MV-4-11 (cell line): ENCODE results near the gene CKAP4.

Experiments
- DNase-seq: peaks from one replicate; lab custom pipeline; 2025; lab: John Stamatoyannopoulos, UW

The CKAP4 gene

DNA sequence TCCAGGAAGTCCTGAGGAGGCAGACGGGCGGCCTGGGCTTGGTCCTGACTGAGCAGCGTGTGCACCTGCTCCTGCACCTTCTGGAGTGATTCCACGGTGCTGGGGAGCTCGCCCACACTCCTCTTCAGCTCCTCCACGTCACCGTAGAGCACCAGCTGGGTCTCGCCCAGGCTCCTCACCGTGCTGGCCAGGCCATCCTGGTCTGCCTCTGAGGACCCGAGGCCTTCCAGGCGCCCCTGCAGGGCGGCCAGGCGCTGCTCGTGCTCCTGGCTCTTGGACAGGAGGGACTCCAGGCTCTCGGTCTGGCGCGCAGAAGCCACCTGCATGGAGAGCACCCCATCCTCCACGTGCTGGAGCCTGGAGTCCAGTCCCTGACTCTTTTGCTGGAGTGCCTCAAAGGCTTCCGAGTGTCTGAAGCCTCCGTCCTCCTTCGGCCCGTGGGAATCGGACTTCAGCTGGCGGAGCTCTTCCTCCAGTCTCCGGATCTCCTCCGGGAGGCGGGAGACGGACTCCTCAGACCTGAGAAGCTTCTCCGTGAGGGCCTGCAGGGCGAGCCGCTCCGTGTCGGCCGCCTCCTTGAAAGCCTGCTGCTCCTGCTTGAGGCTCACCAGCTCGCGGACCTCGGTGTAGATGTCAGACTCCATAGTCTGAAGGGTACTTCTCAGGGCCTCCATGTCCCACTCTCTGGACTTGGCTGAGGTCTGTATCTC is 8.4 kb downstream of the CKAP4 start:
- no peak for DNase-seq

- DNase-seq: no peak
These were observed 9.7 kb downstream of the CKAP4 start for GRCh38 chr12:106238146-106238545.

- DNase-seq: no peak
These were observed 12.1 kb downstream of the CKAP4 start for GRCh38 chr12:106235770-106236169.

DNA sequence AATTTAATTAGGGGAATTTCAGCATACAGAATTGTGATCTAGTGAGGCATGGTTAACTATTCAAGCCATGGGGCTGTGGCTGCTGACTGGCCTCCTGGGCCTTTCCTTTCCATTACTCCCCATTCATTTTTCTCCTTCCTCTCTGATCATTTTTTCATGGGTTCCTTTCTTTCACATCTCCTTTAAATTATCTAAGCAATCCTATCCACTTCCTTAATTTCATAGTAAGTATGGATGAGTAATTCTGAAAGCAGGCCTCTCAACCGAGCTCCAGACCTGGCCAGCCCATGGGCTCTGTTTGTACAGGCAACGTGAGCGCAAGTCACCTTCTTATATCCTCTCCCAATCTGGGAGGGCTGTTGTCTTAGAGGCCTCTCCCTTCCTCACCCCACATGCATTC is 13.4 kb downstream of the CKAP4 start:
- DNase-seq: peak; percentile 86

DNA sequence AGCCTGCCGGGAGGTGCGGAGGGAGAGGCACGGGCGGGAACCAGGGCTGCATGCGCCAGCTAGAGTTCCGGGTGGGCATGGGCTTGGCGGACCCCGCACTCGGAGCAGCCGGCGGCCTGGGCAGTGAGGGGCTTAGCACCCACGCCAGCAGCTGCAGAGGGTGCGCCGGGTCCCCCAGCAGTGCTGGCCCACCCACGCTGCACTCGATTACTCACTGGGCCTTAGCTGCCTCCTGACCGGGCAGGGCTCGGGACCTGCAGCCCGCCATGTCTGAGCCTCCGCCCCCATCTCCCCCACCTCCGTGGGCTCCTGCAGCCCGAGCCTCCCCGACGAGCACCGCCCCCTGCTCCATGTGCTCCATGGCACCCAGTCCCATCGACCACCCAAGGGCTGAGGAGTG is 14.8 kb downstream of the CKAP4 start:
- no peak for DNase-seq

- DNase-seq: no peak
These were observed 18.7 kb downstream of the CKAP4 start for GRCh38 chr12:106229036-106229591.

- no peak for DNase-seq
These were observed 19.5 kb downstream of the CKAP4 start for GRCh38 chr12:106228320-106228710.

DNA sequence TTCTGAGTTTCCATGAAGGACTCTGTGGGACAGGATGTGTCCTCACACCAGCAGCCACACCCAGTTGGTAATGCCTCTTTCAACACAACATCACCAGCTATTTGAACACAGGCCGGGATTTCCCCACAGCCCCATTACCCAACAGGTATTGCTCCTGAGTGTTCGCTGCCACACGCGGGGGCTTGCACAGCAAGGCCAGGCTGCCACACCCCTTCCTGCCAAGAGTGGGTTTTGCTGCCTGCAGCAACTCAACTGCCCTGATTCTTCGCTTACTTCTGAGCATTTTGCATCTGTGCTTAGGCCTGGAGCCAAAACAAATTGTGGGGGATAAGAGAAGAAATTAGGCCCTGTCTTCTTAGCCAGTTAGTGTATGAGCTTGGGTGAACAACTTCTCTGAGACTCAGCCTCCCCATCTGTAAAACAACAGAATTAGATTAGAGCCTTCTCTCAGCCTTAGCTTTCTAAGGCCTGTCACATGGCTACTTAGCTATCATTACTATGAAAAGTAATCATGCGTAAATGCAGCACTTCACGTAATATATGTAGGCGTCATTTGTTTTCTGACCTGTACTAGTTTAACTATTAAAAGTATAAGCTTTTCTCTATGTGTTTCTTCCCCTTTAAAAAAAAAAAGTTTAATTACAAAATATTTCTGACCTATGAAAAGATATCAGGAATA is 20.0 kb downstream of the CKAP4 start:
- DNase-seq: peak; percentile 65

GRCh38 chr12:106226884-106227640 is 20.8 kb downstream of the CKAP4 start:
- DNase-seq: peak; percentile 56

DNA sequence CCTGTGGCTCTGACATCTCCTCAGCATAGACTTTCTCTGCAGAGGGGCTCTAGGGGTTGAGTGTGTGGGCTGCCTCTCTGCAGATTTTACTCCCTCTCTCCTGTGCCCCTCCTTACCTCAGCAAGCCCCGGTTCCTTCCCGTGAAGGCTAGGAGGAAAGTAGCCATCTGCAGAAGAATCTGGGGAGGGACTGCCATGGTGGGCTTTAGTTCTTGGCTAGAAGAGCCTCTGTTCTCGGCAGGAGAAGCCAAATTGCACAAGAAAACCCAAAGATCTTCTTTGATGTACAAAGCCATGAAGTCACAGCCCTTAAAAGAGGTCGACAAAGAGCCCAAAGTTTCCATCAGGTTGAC is 23.5 kb downstream of the CKAP4 start:
- DNase-seq: no peak

DNA sequence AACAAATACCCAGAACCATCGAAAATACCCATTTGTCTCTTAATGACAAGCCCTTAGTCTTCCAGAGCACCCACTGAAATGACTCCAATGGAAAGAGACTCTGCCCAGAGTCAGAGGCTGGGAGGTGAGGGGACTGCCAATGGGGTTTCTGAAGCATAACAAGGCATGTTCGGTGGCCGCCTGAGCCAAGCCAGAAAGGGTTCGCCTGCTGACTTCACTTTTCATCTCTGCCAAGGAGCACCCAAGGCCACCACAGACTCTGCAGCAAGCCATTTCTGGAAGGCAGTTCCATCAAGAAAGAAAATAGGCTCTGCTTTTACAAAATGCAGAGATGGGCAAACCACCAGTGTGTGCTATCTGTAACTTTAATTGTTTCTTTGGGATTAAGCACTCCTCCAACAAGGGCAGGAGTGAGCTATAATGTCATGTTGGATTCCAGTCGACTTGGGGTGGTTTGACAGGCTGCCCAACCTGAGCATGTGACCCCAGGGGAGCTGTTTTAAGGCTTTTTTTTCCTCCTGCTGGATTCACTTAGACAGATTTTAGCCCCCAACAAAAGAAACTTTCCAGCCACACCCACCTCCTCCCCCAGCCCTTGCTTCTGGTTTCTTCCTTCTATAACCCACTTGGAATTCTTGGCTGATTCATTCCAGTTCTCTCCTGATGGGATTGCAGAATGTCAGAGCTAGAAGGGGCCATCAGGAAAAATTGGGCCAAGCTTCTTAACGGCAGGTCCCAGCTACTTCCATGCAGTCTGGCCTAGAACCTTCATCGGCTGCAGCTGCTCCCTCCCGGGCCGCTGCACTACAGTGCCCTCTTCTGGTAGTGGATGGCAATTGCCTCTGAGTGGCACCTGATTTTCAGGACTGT is 24.1 kb downstream of the CKAP4 start:
- DNase-seq: peak; percentile 58

GRCh38 chr12:106220536-106220935 is 27.3 kb downstream of the CKAP4 start:
- no peak for DNase-seq

DNA sequence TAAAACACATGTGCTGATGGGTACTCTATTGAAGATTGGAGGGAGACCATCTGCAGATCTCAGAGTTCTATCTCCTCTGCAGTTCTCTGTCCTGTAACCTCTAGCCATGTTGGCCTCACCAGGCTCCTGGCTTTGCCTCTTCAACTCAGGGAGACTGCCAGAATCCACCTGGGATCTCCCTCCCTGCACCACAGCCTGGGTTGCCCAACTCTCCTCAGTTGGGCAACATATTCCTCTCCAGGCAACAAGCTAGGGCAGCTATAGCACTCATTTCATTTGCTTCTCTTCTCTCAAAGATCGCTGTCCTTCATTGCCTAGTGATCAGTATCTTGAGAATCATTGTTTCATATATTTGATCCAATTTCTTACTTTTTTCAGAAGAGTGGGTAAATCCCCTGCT is 28.8 kb downstream of the CKAP4 start:
- DNase-seq: no peak

- no peak for DNase-seq
These were observed 30.1 kb downstream of the CKAP4 start for GRCh38 chr12:106217706-106218105.

- no peak for DNase-seq
These were observed 33.2 kb downstream of the CKAP4 start for GRCh38 chr12:106214571-106214970.

DNA sequence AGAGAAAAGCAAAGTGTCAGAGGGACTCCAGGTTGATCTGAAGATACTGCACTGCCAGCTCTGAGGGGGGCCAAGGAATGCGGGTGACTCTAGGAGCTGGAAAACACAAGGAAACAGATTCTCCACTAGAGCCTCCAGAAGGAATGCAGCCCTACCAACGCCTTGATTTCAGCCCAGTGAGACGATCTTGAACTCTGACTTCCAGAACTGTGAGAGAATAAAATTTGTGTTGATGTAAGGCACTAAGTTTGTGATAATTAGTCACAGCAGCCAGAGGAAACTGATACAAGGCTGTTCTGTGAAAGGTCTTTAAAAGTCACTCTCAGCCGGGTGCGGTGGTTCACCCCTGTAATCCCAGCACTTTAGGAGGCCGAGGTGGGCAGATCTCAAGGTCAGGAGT is 34.2 kb downstream of the CKAP4 start:
- DNase-seq: no peak

- no peak for DNase-seq
These were observed 35.8 kb downstream of the CKAP4 start for GRCh38 chr12:106211973-106212372.

GRCh38 chr12:106205208-106206069 is 42.4 kb downstream of the CKAP4 start:
- no peak for DNase-seq

- peak; percentile 75 for DNase-seq
These were observed 43.5 kb downstream of the CKAP4 start for GRCh38 chr12:106204312-106204711.

DNA sequence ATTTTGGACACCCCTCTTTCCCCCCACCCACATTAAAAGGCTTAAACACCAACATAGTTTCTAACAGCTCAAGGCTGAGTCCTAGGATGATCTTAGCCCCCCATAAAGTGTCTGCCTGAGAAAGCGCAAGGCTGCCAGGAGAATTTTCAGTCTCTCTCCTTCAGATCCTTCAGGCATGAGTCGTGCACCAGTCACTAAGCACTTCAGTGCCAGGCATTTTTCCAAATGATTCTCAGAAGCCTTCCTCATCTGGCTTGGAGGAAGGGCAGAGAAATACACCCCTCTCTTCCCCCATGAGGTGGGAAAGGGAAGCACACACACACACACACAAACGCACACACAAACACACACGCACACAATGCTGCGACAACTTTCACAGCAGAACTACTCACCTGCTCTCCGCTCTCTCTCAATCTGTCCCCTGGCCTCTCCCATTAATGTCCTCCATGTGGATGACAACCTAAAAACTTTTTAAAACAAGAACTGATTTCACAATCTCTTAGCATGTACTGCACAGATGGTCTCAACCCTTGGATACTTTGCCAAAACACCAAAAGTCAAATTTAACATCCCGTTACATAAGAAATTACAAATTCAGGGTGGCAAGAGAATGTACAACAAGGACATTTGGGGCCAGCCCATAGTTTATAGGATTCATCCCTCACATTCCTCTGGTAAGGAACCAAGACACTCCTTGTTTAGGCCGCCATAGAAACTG is 49.8 kb downstream of the CKAP4 start:
- no peak for DNase-seq
